Parathyroid adenoma (tissue), 2 donors: ENCODE results near the gene TRAK2.

Experiments used
- H2AFZ ChIP-seq: fragments of 300-600 bp; sonication (generic); one replicate; pipeline ENCODE4 v1.7.0; 2017; ENCODE audit warnings: antibody characterized with exemption, mild to moderate bottlenecking
- H3K27ac ChIP-seq: fragments of 300-600 bp; sonication (generic); one replicate; pipeline ENCODE4 v1.7.0; 2017
- H3K27me3 ChIP-seq: fragments of 300-600 bp; sonication (generic); one replicate; pipeline ENCODE4 v1.7.0; 2017; ENCODE audit warnings: low read length; ENCODE audit not compliant: control insufficient read depth, insufficient read depth
- H3K36me3 ChIP-seq: fragments of 300-600 bp; sonication (generic); one replicate; pipeline ENCODE4 v1.7.0; 2017; ENCODE audit warnings: low read length; ENCODE audit not compliant: control insufficient read depth, insufficient read depth
- H3K4me1 ChIP-seq: fragments of 300-600 bp; sonication (generic); one replicate; pipeline ENCODE4 v1.7.0; 2017; ENCODE audit warnings: control low read depth
- H3K4me2 ChIP-seq: fragments of 300-600 bp; sonication (generic); one replicate; pipeline ENCODE4 v1.7.0; 2017; ENCODE audit warnings: low read length
- H3K4me3 ChIP-seq: fragments of 300-600 bp; sonication (generic); one replicate; pipeline ENCODE4 v1.7.0; 2017; ENCODE audit warnings: low read depth, low read length
- H3K79me2 ChIP-seq: fragments of 300-600 bp; sonication (generic); one replicate; pipeline ENCODE4 v1.7.0; 2017; ENCODE audit warnings: control low read depth
- H3K9ac ChIP-seq: fragments of 300-600 bp; sonication (generic); one replicate; pipeline ENCODE4 v1.7.0; 2017; ENCODE audit warnings: mild to moderate bottlenecking
- H3K9me3 ChIP-seq: fragments of 300-600 bp; sonication (generic); one replicate; pipeline ENCODE4 v1.7.0; 2017; ENCODE audit warnings: low read length; ENCODE audit not compliant: control insufficient read depth
- CTCF ChIP-seq: fragments of 300-600 bp; sonication (generic); IDR thresholded peaks from one replicate; pipeline ENCODE4 v1.7.0; 2017; ENCODE audit warnings: antibody characterized with exemption, mild to moderate bottlenecking
- donor health status: primary hyperparathyroidism.

TRAK2 gene

GRCh38 chr2:201344663-201345366 is 106.4 kb downstream of the TRAK2 start:
- Histone ChIP-seq H3K4me2 (no peak overlapping the region), H3K27me3 (no peaks in the 10 kb centered on the region), H3K4me3 (no peak overlapping the region), H3K4me1 (no peaks in the 10 kb centered on the region), H3K79me2 (no peaks in the 10 kb centered on the region), H2AFZ (no peak overlapping the region), H3K27ac (no peak overlapping the region), H3K9ac (no peak overlapping the region), H3K9me3 (no peaks in the 10 kb centered on the region), H3K36me3 (no peaks in the 10 kb centered on the region)
- TF ChIP-seq CTCF, result no peak

GRCh38 chr2:201343559-201343958 is 107.7 kb downstream of the TRAK2 start:
- Histone ChIP-seq H3K4me1 (no peaks in the 10 kb centered on the region), H3K4me2 (no peak overlapping the region)
- no peak for TF ChIP-seq CTCF

GRCh38 chr2:201342923-201343322 is 108.3 kb downstream of the TRAK2 start:
- Histone ChIP-seq H3K27me3 (no peaks in the 10 kb centered on the region), H2AFZ (no peak overlapping the region), H3K27ac (no peak overlapping the region), H3K36me3 (no peaks in the 10 kb centered on the region), H3K9ac (no peak overlapping the region), H3K79me2 (no peaks in the 10 kb centered on the region), H3K9me3 (no peaks in the 10 kb centered on the region), H3K4me3 (no peak overlapping the region), H3K4me1 (no peaks in the 10 kb centered on the region), H3K4me2 (no peak overlapping the region)
- TF ChIP-seq CTCF, result no peak

More at GRCh38 chr2:201343559-201343958, 107.7 kb downstream of the TRAK2 start:
- Histone ChIP-seq H3K79me2 (no peaks in the 10 kb centered on the region), H3K4me3 (no peak overlapping the region), H3K36me3 (no peaks in the 10 kb centered on the region), H2AFZ (no peak overlapping the region), H3K9ac (no peak overlapping the region), H3K9me3 (no peaks in the 10 kb centered on the region), H3K27me3 (no peaks in the 10 kb centered on the region), H3K27ac (no peak overlapping the region)

GRCh38 chr2:201329409-201329808 is 121.8 kb downstream of the TRAK2 start:
- Histone ChIP-seq H3K27ac (no peak overlapping the region), H3K4me3 (no peak overlapping the region), H3K4me2 (no peak overlapping the region), H3K9me3 (no peaks in the 10 kb centered on the region), H3K36me3 (no peaks in the 10 kb centered on the region), H3K27me3 (no peaks in the 10 kb centered on the region), H3K9ac (no peak overlapping the region), H2AFZ (no peak overlapping the region), H3K79me2 (no peaks in the 10 kb centered on the region), H3K4me1 (no peaks in the 10 kb centered on the region)
- TF ChIP-seq CTCF, result no peak

GRCh38 chr2:201327678-201328077 is 123.6 kb downstream of the TRAK2 start:
- Histone ChIP-seq H3K79me2 (no peaks in the 10 kb centered on the region), H3K4me1 (no peaks in the 10 kb centered on the region), H3K4me2 (no peak overlapping the region), H3K27me3 (no peaks in the 10 kb centered on the region), H3K4me3 (no peak overlapping the region), H3K36me3 (peaks cover 3% of the 10 kb centered on the region), H3K9ac (no peak overlapping the region), H2AFZ (no peak overlapping the region), H3K9me3 (no peaks in the 10 kb centered on the region), H3K27ac (no peak overlapping the region)
- no peak for TF ChIP-seq CTCF
